ENCODE results near the gene UBASH3B.

GRCh38 chr11:122821169-122821568 is 165.6 kb downstream of the UBASH3B start:
- no peak for TF ChIP-seq CTCF (IDR thresholded peaks at IDR 0.05)
- TF ChIP-seq POLR2A (IDR thresholded peaks at IDR 0.05): no peak
